Airway epithelial cell (primary cell): ENCODE measurements around the gene RUBCN. TPM values are rescaled to one million over a fixed set of nuclear protein-coding genes. Genes with fewer than 3 reads are reported as not detected.

Source experiments
- total RNA-seq: library from RNA; depleted of rRNA; stranded (reverse); fragments of >200 nt; gene quantifications from 2 replicates; pipeline ENCODE4 v1.2.3, GENCODE V29; 2015

Gene RUBCN
- 16.2 and 23.8 TPM in 2 replicates for total RNA-seq

DNA sequence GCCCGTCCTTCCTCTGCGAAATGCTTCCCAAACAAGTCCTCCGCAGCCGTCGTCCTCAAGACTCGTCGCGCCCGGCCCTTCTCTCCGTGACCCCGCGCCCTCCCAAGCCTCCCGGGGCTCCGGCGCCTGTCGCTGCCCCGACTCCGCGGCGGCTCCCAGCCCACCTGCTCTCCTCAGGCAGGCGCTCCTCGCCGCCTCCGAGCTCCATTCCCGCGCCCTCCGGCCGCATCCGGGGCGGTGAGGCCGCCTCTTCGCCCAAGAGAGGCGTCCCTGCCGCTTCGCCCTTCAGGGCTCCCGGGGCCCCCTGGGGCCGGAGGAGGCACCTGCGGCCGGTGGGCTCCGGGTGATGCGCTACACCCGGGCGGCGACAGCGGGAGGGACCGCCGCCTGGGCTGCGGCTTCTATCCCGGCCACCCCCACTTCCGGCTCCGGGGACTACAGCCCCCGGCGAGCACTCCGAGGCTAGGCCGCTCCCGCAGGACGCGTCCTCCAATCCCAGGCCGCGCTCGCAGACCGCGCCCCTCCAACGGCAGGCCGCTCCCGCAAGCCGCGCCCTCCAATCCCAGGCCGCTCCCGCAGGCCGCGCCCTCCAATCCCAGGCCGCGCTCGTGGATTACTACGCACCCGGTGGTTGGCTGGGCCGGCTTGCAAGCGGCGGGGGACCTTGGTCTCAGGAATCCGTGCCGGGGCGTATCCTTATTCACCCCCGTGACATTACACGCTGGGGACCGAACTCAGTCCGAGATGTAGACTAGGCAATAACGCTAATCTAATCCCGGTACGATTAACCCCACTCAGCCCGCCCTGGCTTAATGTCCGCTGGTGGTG lies at the start of gene RUBCN:
Gene RUBCN (minus strand): TSS at position 414 of the 828 bp plus-strand sequence. CDS start 185 bp downstream, at position 229.

DNA sequence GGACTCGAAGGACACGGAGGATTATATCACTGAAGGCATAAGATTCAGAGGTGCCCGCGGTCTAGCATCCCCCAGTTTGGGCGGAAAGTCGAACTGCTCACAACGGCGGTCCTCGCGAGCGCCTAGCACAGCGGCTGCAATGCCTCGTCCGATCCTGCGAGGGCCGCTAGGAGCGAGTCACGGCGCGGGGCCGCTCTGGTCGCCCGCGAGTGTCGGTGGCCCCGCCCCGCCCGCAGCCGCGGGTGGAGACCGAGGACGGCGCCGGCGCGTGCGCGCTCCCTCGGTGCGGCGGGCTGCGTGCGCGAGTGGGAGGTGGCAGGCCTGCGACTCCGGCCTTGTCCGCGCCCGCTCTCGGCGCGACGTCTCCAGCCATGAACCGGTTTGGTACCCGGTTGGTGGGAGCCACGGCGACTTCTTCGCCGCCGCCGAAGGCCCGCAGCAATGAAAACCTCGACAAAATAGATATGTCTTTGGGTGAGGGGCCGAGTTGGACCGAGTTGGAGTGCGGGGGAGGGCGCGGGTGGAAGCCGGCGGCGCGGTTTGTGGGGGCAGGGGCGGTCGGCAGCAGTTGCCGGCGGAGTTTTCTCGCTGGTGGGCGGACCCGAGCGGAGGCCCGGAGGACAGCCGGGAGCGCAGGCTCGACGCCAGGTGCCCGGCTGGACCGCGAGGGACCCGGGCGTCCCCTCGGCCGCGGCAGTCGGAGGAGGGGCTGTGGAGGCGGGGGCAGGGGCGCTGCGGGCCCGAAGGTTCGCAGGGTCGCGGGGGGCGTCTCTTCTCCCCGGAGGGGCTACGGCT lies 13.1 kb upstream of the RUBCN start, which contains the start of gene FYTTD1:
Gene FYTTD1 (plus strand): TSS at position 283 of the 795 bp plus-strand sequence. CDS start 89 bp downstream, at position 372.

Other genes with a start within 250 kb of the RUBCN start
- 14.9 and 20.8 TPM in 2 replicates for gene BDH1, start 180.9 kb downstream of the RUBCN start, total RNA-seq
- gene FYTTD1, start 13.0 kb upstream of the RUBCN start, total RNA-seq, result 19.1 and 29.4 TPM in 2 replicates
- gene LRCH3, start 54.4 kb upstream of the RUBCN start, total RNA-seq, result 18.5 and 45.1 TPM in 2 replicates
- gene RPL35A, start 213.3 kb upstream of the RUBCN start, total RNA-seq, result 927 and 1,050 TPM in 2 replicates
- gene LMLN, start 223.3 kb upstream of the RUBCN start, total RNA-seq, result 3.6 and 4.4 TPM in 2 replicates